CD4-positive, alpha-beta T cell treated with Interleukin-17A for 4 hours (primary cell): ENCODE data around the gene HERPUD1.
A peak's percentile ranks its signal among the peaks of the same experiment; 100 is the strongest.
"Not testable (repeated sequence)": the region's sequence is repeated elsewhere in the genome, so short reads cannot be mapped to it uniquely, and the experiment has no call there.

Source experiments
- DNase-seq: peaks from one replicate; pipeline ENCODE4 v3.0.0-alpha.2; 2020; ENCODE audit warnings: mixed read lengths

HERPUD1 gene

DNA sequence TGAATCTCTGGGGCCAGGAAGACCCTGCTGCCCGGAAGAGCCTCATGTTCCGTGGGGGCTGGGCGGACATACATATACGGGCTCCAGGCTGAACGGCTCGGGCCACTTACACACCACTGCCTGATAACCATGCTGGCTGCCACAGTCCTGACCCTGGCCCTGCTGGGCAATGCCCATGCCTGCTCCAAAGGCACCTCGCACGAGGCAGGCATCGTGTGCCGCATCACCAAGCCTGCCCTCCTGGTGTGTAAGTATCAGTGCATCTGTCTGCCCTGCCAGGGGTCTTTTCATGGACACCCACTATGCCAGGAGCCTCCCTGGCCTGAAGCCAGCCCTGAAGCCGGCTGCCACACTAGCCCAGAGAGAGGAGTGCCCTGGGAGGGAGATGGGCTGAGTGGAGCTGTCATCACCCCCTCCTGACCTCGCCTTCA lies 29.9 kb downstream of the HERPUD1 start, which contains the start of gene CETP:
TSS of gene CETP (plus strand) at position 100 of the 431 bp plus-strand sequence. CDS start at position 130, 30 bp downstream.
- no peak for DNase-seq

DNA sequence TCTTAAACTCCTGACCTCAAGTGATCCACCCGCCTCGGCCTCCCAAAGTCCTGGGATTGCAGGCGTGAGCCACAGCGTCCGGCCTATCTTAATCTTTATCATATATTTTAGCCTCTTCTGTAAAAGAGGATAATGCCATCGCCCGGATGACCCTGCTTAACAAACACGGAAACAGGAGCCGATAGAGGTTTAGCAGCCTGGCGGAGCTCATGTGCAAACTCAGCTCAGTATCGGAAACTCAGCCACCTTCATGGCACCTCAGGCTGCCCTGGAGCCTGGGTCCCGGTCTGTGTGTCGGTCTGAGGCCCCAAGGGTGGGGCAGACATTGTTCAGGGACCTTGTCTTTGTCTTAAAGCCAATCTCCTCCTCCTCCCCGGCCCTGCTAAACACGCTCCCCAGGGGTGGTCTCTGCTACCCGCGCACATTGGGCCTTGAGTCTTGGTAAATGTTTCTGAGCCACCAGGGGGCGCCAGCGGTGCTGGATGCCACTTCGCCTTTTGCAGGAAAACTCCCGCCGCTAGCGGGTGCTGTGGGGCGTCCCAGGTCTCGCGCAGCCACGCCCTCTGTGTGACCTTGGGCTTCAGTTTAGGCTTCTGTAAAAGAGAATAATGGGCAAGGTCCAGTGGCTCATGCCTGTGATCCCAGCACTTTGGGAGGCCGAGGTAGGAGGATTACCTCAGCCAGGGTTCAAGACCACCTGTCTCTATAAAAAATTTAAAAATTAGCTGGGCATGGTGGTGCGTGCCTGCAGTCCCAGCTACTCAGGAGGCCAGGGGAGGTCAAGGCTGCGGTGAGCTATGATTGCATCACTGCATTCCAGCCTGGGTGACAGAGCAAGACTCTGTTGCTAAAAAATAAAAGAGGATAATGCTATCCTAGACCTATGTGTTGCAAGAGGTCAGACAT lies 32.6 kb downstream of the HERPUD1 start:
- peak; percentile 99 for DNase-seq

DNA sequence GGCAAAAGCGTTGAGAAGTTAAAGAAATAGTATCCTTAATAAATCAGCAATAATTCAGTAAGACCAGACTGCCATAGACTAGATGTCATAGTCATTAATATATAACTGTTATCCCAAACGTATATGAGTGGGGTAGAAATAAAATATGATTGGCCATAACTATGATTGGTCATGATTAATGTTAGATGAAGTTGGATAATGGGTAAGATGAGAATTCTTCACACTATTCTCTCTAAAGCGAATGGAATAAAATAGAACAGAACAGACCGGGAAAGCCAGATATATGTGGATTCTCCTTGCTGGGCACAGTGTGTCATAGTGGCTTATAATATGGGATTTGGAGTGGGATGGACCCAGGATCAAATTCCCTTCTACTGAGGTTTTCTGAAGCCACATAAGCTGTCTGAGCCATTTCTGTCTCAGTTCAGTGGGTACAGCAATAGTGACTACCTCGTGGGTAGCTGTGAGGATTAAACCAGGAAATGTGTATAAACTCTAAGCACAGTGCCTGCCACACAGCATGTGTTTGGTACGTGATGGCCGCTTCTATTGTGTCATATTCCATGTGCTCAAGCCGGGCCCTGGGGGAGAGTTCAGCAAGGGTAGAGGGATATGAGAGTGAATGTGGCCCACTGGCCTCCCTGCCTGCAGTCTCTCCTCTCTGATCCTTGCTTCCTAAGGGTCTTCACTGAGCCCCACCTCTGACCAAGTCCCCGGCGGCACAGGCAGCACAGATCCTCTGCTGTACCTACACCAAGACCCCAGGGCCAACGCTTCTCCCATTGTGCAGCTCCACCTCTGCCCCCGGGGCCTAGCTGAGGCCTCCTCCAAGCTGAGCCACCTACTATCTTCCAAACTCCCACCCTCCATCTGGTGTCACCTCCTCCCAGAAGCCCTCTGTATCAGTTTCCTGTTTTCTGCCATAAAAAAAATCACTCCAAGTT lies 33.5 kb downstream of the HERPUD1 start:
- peak; percentile 34 for DNase-seq

DNA sequence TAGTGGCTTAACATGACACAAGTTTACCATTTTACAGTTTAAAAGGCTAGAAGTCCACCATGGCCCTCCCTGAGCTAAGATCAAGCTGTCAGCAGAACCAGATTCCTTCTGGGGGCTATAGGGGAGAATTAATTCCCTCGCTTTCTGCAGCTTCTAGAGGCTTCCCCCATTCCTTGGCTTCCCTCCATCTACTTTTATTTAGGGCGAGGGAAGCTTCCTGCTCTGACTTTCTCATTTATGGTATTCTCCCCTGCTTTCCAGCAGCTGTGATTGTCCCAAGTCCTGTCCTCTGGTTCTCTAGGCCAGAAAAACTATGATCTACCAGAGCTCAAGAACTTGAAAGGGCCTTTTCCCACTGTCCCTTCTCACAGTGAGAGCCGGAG lies 34.1 kb downstream of the HERPUD1 start:
- no peak for DNase-seq

DNA sequence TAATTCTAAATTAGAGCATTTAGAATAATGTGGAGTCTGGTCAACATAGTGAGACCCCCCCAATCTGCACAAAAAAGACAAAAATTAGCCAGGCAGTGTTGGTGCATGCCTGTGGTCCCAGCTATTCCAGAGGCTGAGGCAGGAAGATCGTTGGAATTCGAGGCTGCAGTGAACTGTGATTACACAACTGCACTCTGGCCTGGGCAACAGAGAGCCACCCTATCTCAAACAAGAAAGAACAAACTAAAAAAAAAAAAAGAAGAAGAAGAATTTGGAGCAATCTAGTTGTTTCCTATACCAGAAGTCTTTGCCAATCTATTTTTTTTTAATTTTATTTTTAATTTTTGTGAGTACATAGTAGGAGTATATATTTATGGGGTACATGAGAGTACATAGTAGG lies 35.8 kb downstream of the HERPUD1 start:
- no peak for DNase-seq

DNA sequence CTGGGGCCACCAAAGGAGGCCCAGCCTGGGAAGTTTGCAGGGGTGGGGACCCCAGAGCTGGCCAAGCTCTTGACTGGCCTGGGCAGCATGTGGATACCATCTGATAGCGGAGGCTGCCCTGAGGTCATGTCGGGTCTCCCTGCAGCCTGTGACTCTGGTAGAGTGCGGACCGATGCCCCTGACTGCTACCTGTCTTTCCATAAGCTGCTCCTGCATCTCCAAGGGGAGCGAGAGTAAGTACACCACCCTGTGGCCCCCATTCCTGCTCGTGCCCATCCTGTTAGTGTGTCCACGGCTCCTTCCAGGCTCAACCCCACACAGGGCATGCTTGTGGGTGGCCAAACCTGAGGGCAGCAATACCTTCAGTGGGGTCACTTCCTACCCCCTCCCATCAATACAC lies 37.8 kb downstream of the HERPUD1 start:
- no peak for DNase-seq

DNA sequence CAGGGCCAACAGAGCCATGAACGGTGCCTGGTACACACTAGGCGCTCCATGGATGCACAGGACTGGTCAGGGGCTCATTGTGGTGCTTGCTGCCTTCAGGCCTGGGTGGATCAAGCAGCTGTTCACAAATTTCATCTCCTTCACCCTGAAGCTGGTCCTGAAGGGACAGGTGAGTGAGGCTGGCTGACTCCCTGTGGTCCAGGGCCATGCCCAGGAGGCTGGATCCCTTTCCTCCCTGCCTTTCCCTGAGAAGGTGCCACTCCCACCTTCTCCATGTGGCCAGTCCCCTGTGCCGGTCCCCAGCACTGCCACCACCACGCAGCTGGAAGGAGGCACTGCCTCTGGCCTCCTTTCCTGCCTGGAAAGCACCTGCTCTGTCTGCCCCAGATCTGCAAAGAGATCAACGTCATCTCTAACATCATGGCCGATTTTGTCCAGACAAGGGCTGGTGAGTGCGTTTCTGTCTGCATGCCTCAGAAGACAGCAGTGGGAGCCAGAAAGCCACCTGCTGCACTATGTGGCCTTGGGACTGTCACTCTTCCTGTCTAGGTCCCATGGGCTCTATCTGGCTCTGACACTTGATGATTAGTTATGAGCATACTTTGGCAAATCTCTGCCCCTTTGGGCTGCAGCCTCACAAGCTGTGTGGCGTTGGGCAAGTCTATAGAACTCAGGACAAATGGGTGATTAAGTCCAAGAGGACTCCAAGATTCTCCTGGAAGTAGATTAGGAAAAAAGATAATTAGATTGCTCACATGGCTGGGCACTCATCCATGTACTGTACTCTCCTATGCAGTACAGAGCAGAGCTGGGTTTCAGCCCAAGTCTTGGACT lies 39.2 kb downstream of the HERPUD1 start:
- no peak for DNase-seq

DNA sequence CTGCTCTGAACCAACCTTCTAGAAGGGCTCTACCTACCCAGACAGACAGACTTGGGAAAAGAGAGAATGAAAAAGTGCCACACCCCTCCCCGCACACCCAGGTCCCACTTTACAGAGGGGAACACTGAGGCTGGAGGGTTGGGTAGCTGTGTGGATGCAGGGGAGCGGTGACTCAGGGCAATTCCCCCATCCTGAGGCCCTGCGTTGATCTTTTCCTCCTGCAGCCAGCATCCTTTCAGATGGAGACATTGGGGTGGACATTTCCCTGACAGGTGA lies 39.8 kb downstream of the HERPUD1 start:
- no peak for DNase-seq

DNA sequence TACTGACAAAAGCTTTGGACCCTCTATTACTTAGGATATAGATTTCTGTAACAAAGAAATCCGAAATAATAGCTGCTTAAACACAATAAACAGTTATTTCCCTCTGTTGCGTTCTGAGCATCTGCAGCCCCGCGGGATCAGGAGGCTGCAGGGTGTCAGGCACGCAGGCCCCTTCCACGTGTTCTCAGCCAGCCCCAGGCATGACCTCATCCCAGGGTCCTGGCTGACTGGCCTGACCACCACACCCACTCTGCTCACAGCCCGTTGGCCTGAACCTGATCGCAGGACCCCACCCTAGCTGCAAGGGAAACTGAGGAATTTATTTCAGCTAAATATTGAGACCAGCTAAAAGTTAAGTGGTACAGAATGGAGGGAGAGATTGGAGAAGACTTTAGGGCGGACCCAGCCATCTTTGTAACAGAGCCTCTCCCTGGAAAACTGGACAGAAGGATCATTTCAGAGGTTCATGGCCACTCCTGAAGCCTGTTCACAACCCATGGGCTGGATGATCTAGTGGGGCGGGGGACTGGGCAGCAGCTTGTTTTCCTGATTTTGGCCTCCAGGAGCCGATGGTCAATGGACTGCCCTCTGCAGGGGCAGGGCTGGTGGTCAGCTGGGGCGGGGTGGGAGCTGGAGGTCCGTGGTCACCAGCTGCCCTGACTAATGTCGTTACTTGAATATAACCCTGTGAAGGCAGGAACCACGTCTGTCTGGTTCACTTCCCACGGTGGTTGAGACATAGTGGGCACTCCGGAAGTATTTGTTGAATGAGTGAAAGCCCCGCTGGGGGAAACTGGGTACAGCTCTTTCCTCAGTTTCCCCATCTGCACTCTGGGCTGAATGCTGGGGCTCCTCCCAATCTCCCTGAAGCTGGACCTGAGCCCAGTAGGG lies 40.7 kb downstream of the HERPUD1 start:
- no peak for DNase-seq

DNA sequence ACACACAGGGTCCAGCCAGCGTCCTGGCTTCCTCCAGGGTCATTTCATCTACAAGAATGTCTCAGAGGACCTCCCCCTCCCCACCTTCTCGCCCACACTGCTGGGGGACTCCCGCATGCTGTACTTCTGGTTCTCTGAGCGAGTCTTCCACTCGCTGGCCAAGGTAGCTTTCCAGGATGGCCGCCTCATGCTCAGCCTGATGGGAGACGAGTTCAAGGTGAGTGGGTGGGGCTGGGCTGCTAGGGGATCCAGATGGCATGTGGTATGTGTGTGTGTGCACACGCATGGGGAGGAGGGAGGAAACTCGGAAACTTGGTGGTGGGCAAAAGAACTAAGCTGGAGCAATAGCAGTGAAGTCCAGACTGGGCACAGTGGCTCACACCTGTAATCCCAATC lies 41.4 kb downstream of the HERPUD1 start:
- no peak for DNase-seq

DNA sequence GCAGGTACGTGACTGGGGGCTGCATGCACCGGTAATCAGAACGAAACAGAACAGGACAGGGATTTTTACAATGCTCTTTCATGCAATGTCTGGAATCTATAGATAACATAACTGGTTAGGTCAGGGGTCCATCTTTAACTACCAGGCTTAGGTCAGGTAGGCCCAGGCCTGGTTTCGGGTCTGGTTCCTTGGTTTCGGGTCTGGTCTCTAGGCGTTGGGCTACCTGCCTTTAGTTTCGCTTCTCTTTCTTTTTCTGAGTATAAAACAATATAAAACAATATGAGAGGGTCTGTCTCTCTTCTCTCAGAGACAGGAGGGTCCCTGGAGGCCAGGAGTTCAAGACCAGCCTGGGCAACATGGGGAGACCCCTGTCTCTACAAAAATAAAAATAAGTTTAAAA lies 42.0 kb downstream of the HERPUD1 start:
- DNase-seq, result not testable (repeated sequence)

DNA sequence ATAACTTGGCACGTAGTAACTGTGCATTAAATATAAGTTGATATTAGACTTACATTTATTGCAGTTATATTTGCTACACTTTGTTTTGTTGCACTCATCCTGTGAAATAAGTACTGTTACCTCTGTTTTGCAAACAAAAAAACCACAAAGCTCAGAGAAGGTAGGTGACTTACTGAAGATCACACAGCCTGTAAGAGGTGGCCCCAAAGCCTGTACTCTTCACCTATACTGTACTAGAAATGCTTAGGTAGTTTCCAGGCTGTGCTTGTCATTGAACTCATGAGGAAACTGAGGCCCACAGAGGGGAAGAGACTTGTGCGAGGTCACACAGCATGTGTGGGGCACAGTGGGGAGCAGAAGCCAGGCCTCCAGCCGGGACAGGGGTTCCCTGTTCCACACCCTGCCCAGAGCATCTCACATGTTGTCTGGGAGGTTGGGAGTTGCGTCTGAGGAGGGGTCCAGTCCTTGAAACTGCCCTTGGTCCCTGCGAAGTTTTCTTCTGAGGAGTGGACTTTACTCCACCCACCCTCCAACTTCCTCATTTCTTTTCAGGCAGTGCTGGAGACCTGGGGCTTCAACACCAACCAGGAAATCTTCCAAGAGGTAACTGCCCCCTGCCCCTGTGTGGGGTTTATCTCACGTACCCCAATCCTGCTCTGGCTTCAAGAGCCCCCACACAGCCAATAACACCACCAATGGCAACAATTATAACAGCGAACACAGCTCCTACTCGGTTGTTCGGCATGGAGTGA lies 42.8 kb downstream of the HERPUD1 start:
- DNase-seq, result no peak

DNA sequence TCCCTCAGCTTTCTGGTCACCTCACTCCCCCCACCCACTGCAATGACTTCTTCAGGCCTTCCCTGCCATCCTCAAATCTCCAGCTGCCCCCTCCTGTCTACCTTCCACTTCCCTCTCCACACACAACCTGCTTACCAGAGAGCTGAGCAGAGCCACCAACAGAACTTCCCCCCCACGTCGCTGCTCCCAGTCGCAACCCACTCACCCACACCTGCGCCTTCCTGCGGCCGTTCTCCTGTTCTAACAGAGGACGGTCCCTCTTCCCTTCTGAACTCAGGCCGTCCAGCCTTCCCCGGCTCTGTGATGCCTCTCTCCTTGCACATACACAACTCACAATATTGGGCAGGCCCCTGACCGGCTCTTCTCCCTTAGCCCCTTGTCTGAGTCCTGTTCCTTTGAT lies 43.8 kb downstream of the HERPUD1 start:
- DNase-seq, result peak; percentile 48

DNA sequence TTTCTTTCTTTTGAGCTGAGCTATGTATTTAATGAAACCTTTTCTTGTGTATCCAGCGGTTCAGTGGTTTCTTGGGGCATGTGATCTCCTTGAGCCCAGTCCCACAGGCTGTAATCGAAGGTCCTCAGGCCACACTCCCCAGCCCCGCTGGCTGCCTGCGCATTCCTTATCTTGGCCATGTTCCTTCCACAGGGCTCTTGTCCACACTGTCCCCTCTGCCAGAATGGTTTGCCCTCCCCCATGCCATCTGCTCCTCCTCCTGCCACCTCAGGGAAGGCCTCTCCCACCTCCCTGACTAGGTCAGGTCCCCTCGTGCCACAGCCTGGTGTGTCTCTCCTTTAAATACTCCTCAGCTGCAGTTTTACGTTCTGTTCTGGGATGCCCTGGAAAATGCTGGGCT lies 45.3 kb downstream of the HERPUD1 start:
- DNase-seq, result no peak

DNA sequence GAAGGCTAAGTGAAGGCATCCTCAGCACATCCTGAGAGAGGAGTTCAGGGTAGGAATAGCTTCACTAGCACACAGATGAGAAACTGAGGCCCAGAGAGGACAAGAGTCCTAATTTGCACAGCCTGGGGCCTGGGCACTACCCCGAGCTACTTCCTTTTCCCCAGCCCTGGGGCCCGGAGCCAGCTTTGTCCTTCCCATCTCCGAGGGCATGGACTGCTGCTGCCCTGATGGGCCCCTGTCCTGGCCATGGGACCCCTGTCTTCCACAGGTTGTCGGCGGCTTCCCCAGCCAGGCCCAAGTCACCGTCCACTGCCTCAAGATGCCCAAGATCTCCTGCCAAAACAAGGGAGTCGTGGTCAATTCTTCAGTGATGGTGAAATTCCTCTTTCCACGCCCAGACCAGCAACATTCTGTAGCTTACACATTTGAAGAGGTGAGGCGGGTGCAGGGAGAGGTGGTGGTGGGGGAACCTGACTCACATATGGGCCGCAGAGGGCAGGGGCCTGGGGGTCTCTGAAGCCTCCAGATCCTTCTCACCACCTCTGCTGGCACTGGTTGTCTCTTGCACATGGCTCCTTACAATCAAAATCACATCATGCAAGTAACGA lies 46.0 kb downstream of the HERPUD1 start:
- no peak for DNase-seq

DNA sequence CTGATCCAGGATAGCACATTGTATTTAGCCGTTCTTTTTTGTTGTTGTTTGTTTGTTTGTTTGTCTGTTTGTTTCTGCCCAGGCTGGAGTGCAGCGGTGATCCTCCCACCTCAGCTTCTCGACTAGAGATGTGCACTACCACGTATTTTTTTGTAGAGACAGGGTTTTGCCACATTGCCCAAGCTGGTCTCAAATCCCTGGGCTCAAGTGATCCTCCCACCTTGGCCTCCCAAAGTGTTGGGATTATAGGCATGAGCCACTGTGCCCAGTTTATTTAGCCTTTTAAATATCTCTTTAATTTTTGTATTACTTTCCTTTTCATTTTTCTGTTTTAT lies 48.2 kb downstream of the HERPUD1 start:
- no peak for DNase-seq

DNA sequence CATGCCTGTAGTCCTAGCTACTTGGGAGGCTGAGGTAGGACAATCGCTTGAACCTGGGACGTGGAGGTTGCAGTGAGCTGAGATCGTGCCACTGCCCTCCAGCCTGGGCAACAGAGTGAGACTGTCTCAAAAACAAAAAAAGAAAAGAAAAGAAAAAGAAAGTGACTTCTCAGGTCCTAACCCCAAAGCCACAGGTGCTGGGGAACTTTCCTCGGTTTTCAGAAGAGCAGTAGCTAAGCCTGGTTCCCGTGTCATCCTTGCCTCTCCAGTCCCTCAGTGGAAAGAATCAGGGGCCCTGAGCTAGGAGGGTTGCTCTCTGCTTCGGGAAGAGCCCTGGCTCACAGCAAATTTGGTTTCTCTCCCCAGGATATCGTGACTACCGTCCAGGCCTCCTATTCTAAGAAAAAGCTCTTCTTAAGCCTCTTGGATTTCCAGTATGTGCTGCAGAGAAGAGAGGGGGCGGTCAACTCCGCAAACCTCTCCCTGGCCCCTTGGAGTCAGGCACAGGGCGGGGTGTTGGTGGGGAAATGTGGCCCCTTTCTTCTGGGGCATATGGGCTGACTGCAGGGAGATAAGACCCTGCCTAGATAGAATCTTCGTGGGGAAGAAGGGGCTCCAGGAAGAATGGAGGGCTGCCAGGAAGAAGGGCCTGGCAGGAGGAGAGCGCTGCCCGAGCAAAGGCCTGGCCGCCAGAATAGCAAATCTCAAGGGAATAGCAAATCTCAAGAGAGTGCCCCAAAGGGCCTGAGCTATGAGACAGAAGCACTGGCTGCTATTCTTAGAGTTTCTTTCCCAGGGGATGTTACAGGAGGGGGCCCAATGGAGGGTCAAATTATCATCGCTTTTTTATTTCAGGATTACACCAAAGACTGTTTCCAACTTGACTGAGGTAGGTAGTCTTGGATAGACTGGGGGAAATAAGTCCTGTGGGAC lies 49.1 kb downstream of the HERPUD1 start:
- no peak for DNase-seq

DNA sequence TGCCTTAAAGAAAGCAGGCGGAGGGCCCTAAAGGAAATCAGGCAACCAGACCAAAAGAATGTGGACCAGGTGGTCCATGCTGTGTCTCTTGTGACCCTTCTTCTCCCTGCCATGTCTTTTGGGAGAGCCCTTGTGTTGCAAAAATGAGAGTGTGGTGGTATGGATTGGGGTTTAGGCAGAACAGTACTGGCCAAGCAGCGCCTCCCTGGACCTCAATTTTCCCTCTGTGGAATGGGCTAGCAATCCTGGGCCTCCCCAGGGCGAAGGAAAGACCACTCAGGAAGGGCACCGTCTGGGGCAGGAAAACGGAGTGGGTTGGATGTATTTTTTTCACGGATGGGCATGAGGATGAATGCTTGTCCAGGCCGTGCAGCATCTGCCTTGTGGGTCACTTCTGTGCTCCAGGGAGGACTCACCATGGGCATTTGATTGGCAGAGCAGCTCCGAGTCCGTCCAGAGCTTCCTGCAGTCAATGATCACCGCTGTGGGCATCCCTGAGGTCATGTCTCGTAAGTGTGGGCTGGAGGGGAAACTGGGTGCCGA lies 49.9 kb downstream of the HERPUD1 start:
- no peak for DNase-seq

DNA sequence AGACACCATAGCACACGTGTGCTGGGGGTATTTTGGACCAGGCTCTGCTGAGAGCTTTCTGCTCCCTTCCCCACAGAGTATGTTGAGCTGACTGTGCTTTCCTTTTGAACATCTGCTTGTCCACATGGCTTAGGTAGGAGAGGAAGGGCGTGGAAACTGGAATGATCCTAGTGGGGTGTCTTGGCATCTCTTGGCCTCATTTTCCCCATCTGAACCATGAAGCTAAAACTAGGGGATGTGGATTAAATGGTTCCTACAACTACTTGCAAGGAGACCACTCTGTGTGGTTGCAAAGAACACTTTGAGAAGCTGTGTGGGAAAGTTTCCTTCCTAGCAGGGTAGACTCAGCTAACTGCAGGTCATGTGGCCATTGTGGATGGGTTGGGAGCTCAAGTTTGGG lies 50.8 kb downstream of the HERPUD1 start:
- no peak for DNase-seq
